AG10803 (cell line): Measurements from ENCODE around the gene VRK1.

Source experiments
- DNase-seq: peaks from one replicate; pipeline ENCODE4 v3.0.0; 2010; ENCODE audit warnings: low read depth
- H3K4me3 ChIP-seq: 2 replicates; pipeline ENCODE4 v1.5.1; 2011; ENCODE audit warnings: mild to moderate bottlenecking, low read length, control low read depth
- CTCF ChIP-seq: conservative IDR thresholded peaks from 2 replicates; pipeline ENCODE4 v1.5.1; 2011; ENCODE audit warnings: mild to moderate bottlenecking, low read length, control low read depth, inconsistent platforms

The VRK1 gene

GRCh38 chr14:96790706-96791105 is 6.5 kb upstream of the VRK1 start:
- DNase-seq = no peak
- no peak overlapping the region for H3K4me3 ChIP-seq
- TF ChIP-seq CTCF = no peak

GRCh38 chr14:96792003-96792402 is 5.2 kb upstream of the VRK1 start:
- TF ChIP-seq CTCF = no peak
- no peak for DNase-seq
- no peak overlapping the region for H3K4me3 ChIP-seq

- no peak overlapping the region for H3K4me3 ChIP-seq
- DNase-seq = no peak
- TF ChIP-seq CTCF = no peak
Observed at GRCh38 chr14:96792591-96792990, 4.6 kb upstream of the VRK1 start.

GRCh38 chr14:96793547-96793946 is 3.6 kb upstream of the VRK1 start:
- no peak overlapping the region for H3K4me3 ChIP-seq
- DNase-seq = no peak
- no peak for TF ChIP-seq CTCF

- no peak for TF ChIP-seq CTCF
- no peak for DNase-seq
- no peak overlapping the region for H3K4me3 ChIP-seq
Observed at GRCh38 chr14:96795109-96795828, 1.9 kb upstream of the VRK1 start.

- no peak for TF ChIP-seq CTCF
- peak overlapping the region; percentile 74 for H3K4me3 ChIP-seq
- peak; percentile 9 for DNase-seq
Observed at GRCh38 chr14:96797582-96798349, 584 bp downstream of the VRK1 start.

- no peak overlapping the region for H3K4me3 ChIP-seq
- TF ChIP-seq CTCF = no peak
- DNase-seq = no peak
Observed at GRCh38 chr14:96798956-96799355, 1.8 kb downstream of the VRK1 start.
